Adipose tissue (tissue), 3 donors: ENCODE measurements around the gene BOLA2. TPM values are rescaled to one million over a fixed set of nuclear protein-coding genes. Genes with fewer than 3 reads are reported as not detected.
"Not testable (repeated sequence)": the region's sequence is repeated elsewhere in the genome, so short reads cannot be mapped to it uniquely, and the experiment has no call there.

Experiments
- H3K27ac ChIP-seq: one replicate; pipeline ENCODE4 v1.5.1; 2013; ENCODE audit warnings: low read depth, low read length
- WGBS, 3 donors: extraction: QIAGEN DNeasy Blood & Tissue Kit; methylation state at CpG; one replicate each; pipeline ENCODE4 v1.1.7; 2013; 5-methylcytosine and 5-hydroxymethylcytosine counted together
- polyA plus RNA-seq, 3 donors: library from polyadenylated mRNA; stranded (reverse); fragments of 200-250 nt; gene quantifications; one replicate each; pipeline ENCODE4 v1.2.3, GENCODE V29; 2013
- donor health status: healthy with polysubstance abuse.
- donor health status: Bipolar disorder and iron deficiency.
- donor health status: healthy.

The BOLA2 gene
- polyA plus RNA-seq, result 10 to 100 TPM in 2 of 3 donors, 1 to 10 TPM in 1; 7.9 to 21.0 (median 16.6) TPM

GRCh38 chr16:29454269-29454668 is at the start of gene BOLA2, which contains the start of gene SLX1B:
BOLA2 (minus strand) TSS chr16:29454351; CDS start chr16:29454253, 98 bp downstream.
SLX1B (plus strand) TSS chr16:29454533.
- H3K27ac ChIP-seq, result not testable (repeated sequence)
- no CpG with 5 or more reads among the region's 33 CpGs for WGBS, 3 donors

GRCh38 chr16:29482276-29482675 is 28.1 kb upstream of the BOLA2 start:
- H3K27ac ChIP-seq, result not testable (repeated sequence)
- 63 to 80% (median 78%) methylated on average over 5 to 6 of the region's 12 CpGs for WGBS, 3 donors

GRCh38 chr16:29472065-29472464 is 17.9 kb upstream of the BOLA2 start:
- no CpG with 5 or more reads among the region's 4 CpGs for WGBS, 3 donors
- H3K27ac ChIP-seq, result not testable (repeated sequence)

- H3K27ac ChIP-seq, result not testable (repeated sequence)
- 11 to 43% (median 15%) methylated on average over 5 of the region's 6 CpGs for WGBS, 3 donors
These were observed 15.5 kb upstream of the BOLA2 start for GRCh38 chr16:29469660-29470059.

- H3K27ac ChIP-seq, result not testable (repeated sequence)
- no CpG with 5 or more reads among the region's 10 CpGs for WGBS, 3 donors
These were observed 13.7 kb upstream of the BOLA2 start for GRCh38 chr16:29467654-29468366.

- no CpG with 5 or more reads among the region's 33 CpGs for WGBS, 3 donors
- not testable (repeated sequence) for H3K27ac ChIP-seq
These were observed 12.8 kb upstream of the BOLA2 start for GRCh38 chr16:29466904-29467303.

- WGBS, 3 donors, result no CpG with 5 or more reads among the region's 57 CpGs
- not testable (repeated sequence) for H3K27ac ChIP-seq
These were observed 12.1 kb upstream of the BOLA2 start for GRCh38 chr16:29465985-29466824.

GRCh38 chr16:29460647-29461030 is 6.5 kb upstream of the BOLA2 start:
- WGBS, 3 donors, result no CpG with 5 or more reads among the region's 9 CpGs

GRCh38 chr16:29459706-29460646 is 5.8 kb upstream of the BOLA2 start, which contains the start of gene SULT1A4:
SULT1A4 (plus strand) TSS chr16:29459913; CDS start chr16:29461386, 1,473 bp downstream.
- H3K27ac ChIP-seq, result not testable (repeated sequence)
- WGBS, 3 donors, result no CpG with 5 or more reads among the region's 13 CpGs

More at GRCh38 chr16:29460647-29461030, 6.5 kb upstream of the BOLA2 start:
- H3K27ac ChIP-seq, result not testable (repeated sequence)

GRCh38 chr16:29457660-29458059 is 3.5 kb upstream of the BOLA2 start:
- not testable (repeated sequence) for H3K27ac ChIP-seq
- WGBS, 3 donors, result 83 to 97% (median 96%) methylated on average over 1 of the region's 2 CpGs

GRCh38 chr16:29454828-29455227 is 677 bp upstream of the BOLA2 start:
- H3K27ac ChIP-seq, result not testable (repeated sequence)
- WGBS, 3 donors, result no CpG with 5 or more reads among the region's 29 CpGs

GRCh38 chr16:29453754-29454153 is 397 bp downstream of the BOLA2 start:
- not testable (repeated sequence) for H3K27ac ChIP-seq
- no CpG with 5 or more reads among the region's 21 CpGs for WGBS, 3 donors

- WGBS, 3 donors, result 93 to 96% (median 94%) methylated on average over 3 of the region's 3 CpGs
These were observed 28.8 kb downstream of the BOLA2 start for GRCh38 chr16:29425390-29425789.

GRCh38 chr16:29423587-29423986 is 30.6 kb downstream of the BOLA2 start:
- 92 to 96% (median 96%) methylated on average over 2 of the region's 2 CpGs for WGBS, 3 donors
- H3K27ac ChIP-seq, result not testable (repeated sequence)

More at GRCh38 chr16:29425390-29425789, 28.8 kb downstream of the BOLA2 start:
- H3K27ac ChIP-seq, result not testable (repeated sequence)

GRCh38 chr16:29405249-29405648 is 48.9 kb downstream of the BOLA2 start:
- 60 to 78% (median 71%) methylated on average over 7 of the region's 7 CpGs for WGBS, 3 donors

More at GRCh38 chr16:29405249-29405648, 48.9 kb downstream of the BOLA2 start:
- H3K27ac ChIP-seq, result not testable (repeated sequence)
